ENCODE results near the gene RPRD2. TPM values are rescaled to one million over a fixed set of nuclear protein-coding genes. Genes with fewer than 3 reads are reported as not detected.

RPRD2 gene
- polyA plus RNA-seq, 4 donors: 4.1 to 37.5 (median 8.5) TPM

DNA sequence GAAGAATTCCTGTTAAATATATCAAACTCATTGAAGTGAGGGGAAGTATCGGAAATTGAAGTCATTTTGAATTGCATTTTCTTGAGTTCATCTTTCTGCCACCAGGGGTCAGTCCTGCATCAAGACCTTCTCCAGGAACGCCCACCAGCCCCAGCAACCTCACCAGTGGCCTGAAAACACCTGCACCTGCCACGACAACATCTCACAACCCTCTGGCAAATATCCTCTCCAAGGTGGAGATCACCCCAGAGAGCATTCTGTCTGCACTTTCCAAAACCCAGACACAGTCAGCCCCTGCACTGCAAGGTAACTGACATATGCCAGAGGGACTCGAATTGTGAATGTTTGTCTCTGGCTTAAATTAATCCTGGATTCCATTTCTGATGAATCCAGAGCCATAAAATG is 100.5 kb downstream of the RPRD2 start:
- H3K27ac ChIP-seq (ENCODE audit: low read depth in 1 of 3, low read length in 2 of 3): no peak overlapping the region
- FAIRE-seq: no peak
- H3K9me3 ChIP-seq (ENCODE audit: control insufficient read depth in 2 of 2, insufficient read depth in 1 of 2, low read depth in 1 of 2, low read length in 1 of 2): no peaks in the 10 kb centered on the region
- no peaks in the 10 kb centered on the region for H3K4me1 ChIP-seq (ENCODE audit: control insufficient read depth in 3 of 3, insufficient read depth in 2 of 3, low read depth in 1 of 3, low read length in 2 of 3)
- DNase-seq: peak; percentile 54 to 76
- H3K27me3 ChIP-seq (ENCODE audit: control insufficient read depth in 3 of 3, insufficient read depth in 3 of 3, low read length in 3 of 3): no peaks in the 10 kb centered on the region
- H3K4me3 ChIP-seq (ENCODE audit: low read depth in 1 of 3, low read length in 3 of 3): no peak overlapping the region
- 36 to 41% (median 37%) methylated on average over 4 of the region's 4 CpGs for WGBS, 3 donors
- peaks cover 5 to 69% (median 7%) of the 10 kb centered on the region in 3 donors for H3K36me3 ChIP-seq (ENCODE audit: control insufficient read depth in 3 of 3, insufficient read depth in 2 of 3, low read depth in 1 of 3, low read length in 3 of 3)

DNA sequence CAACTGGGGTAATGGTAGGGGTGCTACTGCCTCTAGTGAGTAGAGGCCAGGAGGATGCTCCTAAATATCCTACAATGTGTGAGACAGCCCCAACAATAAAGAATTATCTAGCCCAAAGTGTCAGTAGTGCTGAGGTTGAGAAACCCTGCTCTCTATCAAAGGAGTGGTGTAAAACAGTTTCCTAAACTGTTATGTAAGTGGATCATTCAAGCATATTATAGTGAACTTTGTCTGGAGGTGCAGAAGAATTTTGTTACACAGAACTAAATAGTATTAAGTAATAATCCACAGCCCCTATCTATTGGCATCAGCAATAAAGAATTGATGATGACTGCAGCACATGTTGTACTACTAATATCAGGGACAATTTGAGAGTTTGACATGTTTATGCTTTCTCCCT is 103.0 kb downstream of the RPRD2 start:
- no peaks in the 10 kb centered on the region for H3K4me1 ChIP-seq (ENCODE audit: control insufficient read depth in 3 of 3, insufficient read depth in 2 of 3, low read depth in 1 of 3, low read length in 2 of 3)
- H3K9me3 ChIP-seq (ENCODE audit: control insufficient read depth in 2 of 2, insufficient read depth in 1 of 2, low read depth in 1 of 2, low read length in 1 of 2): no peaks in the 10 kb centered on the region
- DNase-seq: no peak
- no peaks in the 10 kb centered on the region for H3K27me3 ChIP-seq (ENCODE audit: control insufficient read depth in 3 of 3, insufficient read depth in 3 of 3, low read length in 3 of 3)
- no peak overlapping the region for H3K27ac ChIP-seq (ENCODE audit: low read depth in 1 of 3, low read length in 2 of 3)
- no peak for FAIRE-seq
- no peak overlapping the region for H3K4me3 ChIP-seq (ENCODE audit: low read depth in 1 of 3, low read length in 3 of 3)
- peaks cover 17 to 66% (median 19%) of the 10 kb centered on the region in 3 donors for H3K36me3 ChIP-seq (ENCODE audit: control insufficient read depth in 3 of 3, insufficient read depth in 2 of 3, low read depth in 1 of 3, low read length in 3 of 3)

DNA sequence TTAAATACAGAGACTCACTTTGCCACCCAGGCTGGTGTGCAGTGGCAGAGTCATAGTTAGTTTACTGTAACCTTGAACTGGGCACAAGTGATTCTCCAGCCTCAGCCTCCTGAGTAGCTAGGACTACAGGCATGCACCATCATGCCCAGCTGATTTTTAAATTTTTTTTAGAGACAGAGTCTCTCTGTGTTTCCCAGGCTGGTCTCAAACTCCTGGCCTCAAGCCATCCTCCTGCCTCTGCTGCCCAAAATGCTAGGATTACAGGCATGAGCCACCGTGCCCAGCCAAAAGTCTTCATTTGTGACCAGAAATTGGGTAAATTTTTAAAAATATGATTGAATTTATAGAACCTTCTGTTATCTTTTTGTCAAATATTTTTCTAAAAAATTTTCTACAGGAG is 105.3 kb downstream of the RPRD2 start:
- WGBS, 3 donors: 90 to 93% (median 91%) methylated on average over 1 of the region's 1 CpG
- FAIRE-seq (no peak), DNase-seq (no peak)
- no peak overlapping the region for H3K27ac ChIP-seq (ENCODE audit: low read depth in 1 of 3, low read length in 2 of 3)
- H3K4me3 ChIP-seq (ENCODE audit: low read depth in 1 of 3, low read length in 3 of 3): no peak overlapping the region
- H3K36me3 ChIP-seq (ENCODE audit: control insufficient read depth in 3 of 3, insufficient read depth in 2 of 3, low read depth in 1 of 3, low read length in 3 of 3): peaks cover 17 to 61% (median 25%) of the 10 kb centered on the region in 3 donors
- H3K27me3 ChIP-seq (ENCODE audit: control insufficient read depth in 3 of 3, insufficient read depth in 3 of 3, low read length in 3 of 3): no peaks in the 10 kb centered on the region
- H3K4me1 ChIP-seq (ENCODE audit: control insufficient read depth in 3 of 3, insufficient read depth in 2 of 3, low read depth in 1 of 3, low read length in 2 of 3): no peaks in the 10 kb centered on the region
- no peaks in the 10 kb centered on the region for H3K9me3 ChIP-seq (ENCODE audit: control insufficient read depth in 2 of 2, insufficient read depth in 1 of 2, low read depth in 1 of 2, low read length in 1 of 2)

DNA sequence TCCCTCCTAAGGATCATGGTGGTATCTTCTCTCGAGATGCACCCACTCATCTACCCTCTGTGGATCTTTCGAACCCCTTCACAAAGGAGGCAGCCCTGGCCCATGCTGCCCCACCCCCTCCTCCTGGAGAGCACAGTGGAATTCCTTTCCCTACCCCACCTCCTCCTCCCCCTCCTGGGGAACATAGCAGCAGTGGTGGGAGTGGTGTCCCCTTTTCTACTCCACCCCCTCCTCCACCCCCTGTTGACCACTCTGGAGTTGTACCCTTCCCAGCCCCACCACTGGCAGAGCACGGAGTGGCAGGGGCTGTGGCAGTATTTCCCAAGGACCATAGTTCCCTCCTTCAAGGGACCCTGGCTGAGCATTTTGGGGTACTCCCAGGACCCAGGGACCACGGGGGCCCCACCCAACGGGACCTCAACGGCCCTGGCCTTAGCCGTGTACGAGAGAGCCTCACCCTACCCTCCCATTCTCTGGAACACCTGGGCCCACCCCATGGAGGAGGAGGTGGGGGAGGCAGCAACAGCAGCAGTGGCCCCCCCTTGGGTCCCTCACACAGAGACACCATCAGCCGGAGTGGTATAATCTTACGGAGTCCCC is 108.8 kb downstream of the RPRD2 start:
- Histone ChIP-seq H3K27me3 (ENCODE audit: control insufficient read depth in 3 of 3, insufficient read depth in 3 of 3, low read length in 3 of 3) (no peaks in the 10 kb centered on the region), H3K36me3 (ENCODE audit: control insufficient read depth in 3 of 3, insufficient read depth in 2 of 3, low read depth in 1 of 3, low read length in 3 of 3) (peaks cover 14 to 40% (median 25%) of the 10 kb centered on the region in 3 donors), H3K9me3 (ENCODE audit: control insufficient read depth in 2 of 2, insufficient read depth in 1 of 2, low read depth in 1 of 2, low read length in 1 of 2) (no peaks in the 10 kb centered on the region), H3K4me1 (ENCODE audit: control insufficient read depth in 3 of 3, insufficient read depth in 2 of 3, low read depth in 1 of 3, low read length in 2 of 3) (peaks cover 0 to 5% (median 0%) of the 10 kb centered on the region in 3 donors), H3K27ac (ENCODE audit: low read depth in 1 of 3, low read length in 2 of 3) (no peak overlapping the region), H3K4me3 (ENCODE audit: low read depth in 1 of 3, low read length in 3 of 3) (no peak overlapping the region)
- FAIRE-seq (no peak), DNase-seq (no peak)
- 90 to 95% (median 91%) methylated on average over 10 of the region's 10 CpGs for WGBS, 3 donors

DNA sequence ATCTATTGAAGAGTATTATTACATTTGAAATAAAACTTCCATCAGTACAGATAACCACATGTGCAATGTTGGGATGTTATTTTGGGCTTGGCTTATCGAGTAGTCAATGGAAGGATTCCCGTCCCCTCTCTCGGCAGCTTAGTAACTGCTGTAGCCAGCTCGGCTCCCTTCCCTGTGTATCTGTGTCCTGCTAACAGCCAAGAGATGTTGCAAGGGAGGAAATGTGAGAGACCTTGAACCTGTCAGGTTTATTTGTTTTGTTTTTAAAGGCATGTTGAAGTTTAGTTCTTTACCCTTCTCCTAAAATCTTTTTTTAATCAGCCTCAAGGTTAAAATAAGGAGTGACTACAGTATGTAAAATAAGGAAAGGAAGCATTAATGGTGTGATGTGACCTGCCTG is 109.7 kb downstream of the RPRD2 start:
- no peak overlapping the region for H3K4me3 ChIP-seq (ENCODE audit: low read depth in 1 of 3, low read length in 3 of 3)
- H3K4me1 ChIP-seq (ENCODE audit: control insufficient read depth in 3 of 3, insufficient read depth in 2 of 3, low read depth in 1 of 3, low read length in 2 of 3): peaks cover 0 to 5% (median 0%) of the 10 kb centered on the region in 3 donors
- H3K27me3 ChIP-seq (ENCODE audit: control insufficient read depth in 3 of 3, insufficient read depth in 3 of 3, low read length in 3 of 3): no peaks in the 10 kb centered on the region
- FAIRE-seq: no peak
- whole genome bisulfite sequencing, 3 donors: 81 to 85% (median 85%) methylated on average over 4 of the region's 4 CpGs
- DNase-seq: no peak
- peaks cover 12 to 32% (median 25%) of the 10 kb centered on the region in 3 donors for H3K36me3 ChIP-seq (ENCODE audit: control insufficient read depth in 3 of 3, insufficient read depth in 2 of 3, low read depth in 1 of 3, low read length in 3 of 3)
- no peaks in the 10 kb centered on the region for H3K9me3 ChIP-seq (ENCODE audit: control insufficient read depth in 2 of 2, insufficient read depth in 1 of 2, low read depth in 1 of 2, low read length in 1 of 2)
- H3K27ac ChIP-seq (ENCODE audit: low read depth in 1 of 3, low read length in 2 of 3): no peak overlapping the region

DNA sequence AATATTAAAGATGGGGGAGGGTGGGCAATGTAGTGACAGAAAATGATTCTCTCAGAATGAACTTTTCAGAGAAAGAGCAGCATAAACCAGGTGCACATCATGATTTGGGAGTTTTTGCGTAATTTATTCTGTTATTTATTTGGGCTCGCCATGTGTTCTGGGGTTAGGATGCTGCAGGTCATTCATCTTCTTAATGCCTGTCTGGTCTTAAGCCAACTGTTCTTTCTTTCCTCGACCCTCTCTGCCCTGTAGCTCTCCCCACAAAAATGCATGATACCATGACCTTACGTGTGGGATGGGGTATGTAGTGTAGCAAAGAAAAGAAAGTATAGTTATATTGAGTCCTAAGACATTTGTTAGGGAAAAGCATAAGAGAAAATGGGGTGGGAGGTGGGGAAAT is 110.9 kb downstream of the RPRD2 start:
- Histone ChIP-seq H3K36me3 (ENCODE audit: control insufficient read depth in 3 of 3, insufficient read depth in 2 of 3, low read depth in 1 of 3, low read length in 3 of 3) (peaks cover 12 to 29% (median 25%) of the 10 kb centered on the region in 3 donors), H3K4me3 (ENCODE audit: low read depth in 1 of 3, low read length in 3 of 3) (no peak overlapping the region), H3K27me3 (ENCODE audit: control insufficient read depth in 3 of 3, insufficient read depth in 3 of 3, low read length in 3 of 3) (no peaks in the 10 kb centered on the region), H3K9me3 (ENCODE audit: control insufficient read depth in 2 of 2, insufficient read depth in 1 of 2, low read depth in 1 of 2, low read length in 1 of 2) (no peaks in the 10 kb centered on the region), H3K4me1 (ENCODE audit: control insufficient read depth in 3 of 3, insufficient read depth in 2 of 3, low read depth in 1 of 3, low read length in 2 of 3) (peaks cover 0 to 5% (median 0%) of the 10 kb centered on the region in 3 donors), H3K27ac (ENCODE audit: low read depth in 1 of 3, low read length in 2 of 3) (no peak overlapping the region)
- 70 to 87% (median 83%) methylated on average over 4 of the region's 4 CpGs for WGBS, 3 donors
- FAIRE-seq: no peak
- DNase-seq: no peak

DNA sequence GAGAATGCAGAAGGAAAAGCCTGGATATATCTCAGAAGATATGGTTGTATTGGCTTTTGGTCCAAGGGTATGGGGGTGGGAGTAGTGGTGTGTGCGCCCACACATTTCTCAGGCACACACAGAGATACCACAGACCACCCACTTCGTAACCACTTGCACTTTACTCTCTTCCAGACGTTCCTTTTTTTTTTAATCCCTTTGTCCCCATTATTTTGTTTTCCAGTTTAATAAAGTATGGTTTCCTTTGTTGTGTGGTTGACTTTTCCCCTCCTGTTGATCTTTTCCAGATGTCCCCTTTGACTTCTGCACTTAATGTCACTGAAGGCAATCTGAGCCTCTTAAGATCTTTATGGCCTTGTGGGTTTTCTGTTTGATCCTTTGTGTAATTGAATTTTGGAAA is 112.8 kb downstream of the RPRD2 start:
- WGBS, 3 donors: 67 to 81% (median 68%) methylated on average over 3 of the region's 3 CpGs

GRCh38 chr1:150477320-150477719 is 113.4 kb downstream of the RPRD2 start:
- WGBS, 3 donors: 25 to 58% (median 53%) methylated on average over 1 of the region's 1 CpG
- H3K9me3 ChIP-seq (ENCODE audit: control insufficient read depth in 2 of 2, insufficient read depth in 1 of 2, low read depth in 1 of 2, low read length in 1 of 2): no peaks in the 10 kb centered on the region
- H3K4me1 ChIP-seq (ENCODE audit: control insufficient read depth in 3 of 3, insufficient read depth in 2 of 3, low read depth in 1 of 3, low read length in 2 of 3): peaks cover 0 to 5% (median 0%) of the 10 kb centered on the region in 3 donors
- H3K36me3 ChIP-seq (ENCODE audit: control insufficient read depth in 3 of 3, insufficient read depth in 2 of 3, low read depth in 1 of 3, low read length in 3 of 3): peaks cover 0 to 9% (median 5%) of the 10 kb centered on the region in 3 donors
- DNase-seq (peak in 1 of 2 donors; percentile 10), FAIRE-seq (no peak)
- H3K27ac ChIP-seq (ENCODE audit: low read depth in 1 of 3, low read length in 2 of 3): peak overlapping the region in 2 of 3 donors; percentile 27 to 48
- H3K4me3 ChIP-seq (ENCODE audit: low read depth in 1 of 3, low read length in 3 of 3): no peak overlapping the region
- no peaks in the 10 kb centered on the region for H3K27me3 ChIP-seq (ENCODE audit: control insufficient read depth in 3 of 3, insufficient read depth in 3 of 3, low read length in 3 of 3)

More for the DNA sequence above, 112.8 kb downstream of the RPRD2 start:
- Histone ChIP-seq H3K36me3 (ENCODE audit: control insufficient read depth in 3 of 3, insufficient read depth in 2 of 3, low read depth in 1 of 3, low read length in 3 of 3) (peaks cover under 1 to 14% (median 11%) of the 10 kb centered on the region in 3 donors), H3K27me3 (ENCODE audit: control insufficient read depth in 3 of 3, insufficient read depth in 3 of 3, low read length in 3 of 3) (no peaks in the 10 kb centered on the region), H3K27ac (ENCODE audit: low read depth in 1 of 3, low read length in 2 of 3) (no peak overlapping the region), H3K4me3 (ENCODE audit: low read depth in 1 of 3, low read length in 3 of 3) (no peak overlapping the region), H3K4me1 (ENCODE audit: control insufficient read depth in 3 of 3, insufficient read depth in 2 of 3, low read depth in 1 of 3, low read length in 2 of 3) (peaks cover 0 to 5% (median 0%) of the 10 kb centered on the region in 3 donors), H3K9me3 (ENCODE audit: control insufficient read depth in 2 of 2, insufficient read depth in 1 of 2, low read depth in 1 of 2, low read length in 1 of 2) (no peaks in the 10 kb centered on the region)
- DNase-seq (no peak), FAIRE-seq (no peak)

GRCh38 chr1:150477733-150478132 is 113.8 kb downstream of the RPRD2 start:
- H3K36me3 ChIP-seq (ENCODE audit: control insufficient read depth in 3 of 3, insufficient read depth in 2 of 3, low read depth in 1 of 3, low read length in 3 of 3): peaks cover 0 to 5% (median 2%) of the 10 kb centered on the region in 3 donors
- peak overlapping the region in 1 of 3 donors; percentile 27 for H3K27ac ChIP-seq (ENCODE audit: low read depth in 1 of 3, low read length in 2 of 3)
- H3K4me1 ChIP-seq (ENCODE audit: control insufficient read depth in 3 of 3, insufficient read depth in 2 of 3, low read depth in 1 of 3, low read length in 2 of 3): peaks cover 0 to 5% (median 0%) of the 10 kb centered on the region in 3 donors
- WGBS, 3 donors: 23 to 36% (median 29%) methylated on average over 4 of the region's 4 CpGs
- H3K4me3 ChIP-seq (ENCODE audit: low read depth in 1 of 3, low read length in 3 of 3): no peak overlapping the region
- FAIRE-seq: no peak
- no peaks in the 10 kb centered on the region for H3K27me3 ChIP-seq (ENCODE audit: control insufficient read depth in 3 of 3, insufficient read depth in 3 of 3, low read length in 3 of 3)
- peak; percentile 30 to 36 for DNase-seq
- no peaks in the 10 kb centered on the region for H3K9me3 ChIP-seq (ENCODE audit: control insufficient read depth in 2 of 2, insufficient read depth in 1 of 2, low read depth in 1 of 2, low read length in 1 of 2)
